ENCODE results near the gene TUBB1.

DNA sequence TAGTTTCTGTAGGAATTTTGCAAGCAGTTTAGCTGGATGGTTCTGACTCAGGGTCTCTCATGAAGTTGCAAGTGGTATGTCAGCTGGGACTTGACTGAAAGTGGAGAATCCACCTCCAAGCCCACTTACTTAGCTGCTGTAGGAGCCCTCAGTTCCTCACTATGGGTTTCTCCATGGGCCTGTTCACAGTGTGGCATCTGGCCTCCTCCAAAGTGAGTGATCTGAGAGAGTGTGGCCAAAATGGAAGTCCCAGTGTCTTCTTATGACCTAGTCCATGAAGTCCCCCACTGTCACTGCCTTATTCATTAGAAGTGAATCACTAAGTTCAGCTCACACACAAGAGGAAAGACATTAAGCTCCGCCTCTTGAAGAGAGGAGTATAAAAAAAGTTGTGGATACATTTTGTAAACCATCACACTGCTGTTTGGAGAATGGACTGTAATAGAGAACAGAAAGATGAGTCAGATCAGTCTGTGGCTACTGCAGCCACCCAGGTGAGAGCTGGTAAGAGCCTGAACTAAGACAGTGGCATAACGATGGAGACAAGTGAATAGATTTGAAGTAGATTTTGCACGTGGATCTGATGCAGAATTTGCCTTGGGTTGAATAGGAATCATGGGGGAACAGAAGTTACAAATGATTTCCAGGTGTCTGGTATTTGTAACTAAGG is 43.0 kb upstream of the TUBB1 start:
- no peak for TF ChIP-seq GATA2 (IDR thresholded peaks at IDR 0.05; ENCODE audit: low read depth, low read length)
- TF ChIP-seq GATA3 (IDR thresholded peaks at IDR 0.05; ENCODE audit: low read depth, low read length), result no peak

Data from SH-SY5Y (cell line).